Forelimb muscle (tissue), 1 donor: Measurements from ENCODE around the gene CLEC12A. TPM values are rescaled to one million over a fixed set of nuclear protein-coding genes. Genes with fewer than 3 reads are reported as not detected.
"Not testable (repeated sequence)": the region's sequence is repeated elsewhere in the genome, so short reads cannot be mapped to it uniquely, and the experiment has no call there.

ENCODE experiments used
- DNase-seq: peaks from one replicate; pipeline ENCODE4 v3.0.0-alpha.2; 2013; ENCODE audit warnings: low read depth
- polyA plus RNA-seq: library from polyadenylated mRNA; unstranded; fragments of 120-200 nt; gene quantifications from one replicate; pipeline ENCODE4 v1.2.1, GENCODE V29; 2013; ENCODE audit not compliant: insufficient read length

CLEC12A gene
- polyA plus RNA-seq, 1 donor: 0.22 TPM

- DNase-seq: no peak
Measured at GRCh38 chr12:9969673-9970072, 1.5 kb upstream of the CLEC12A start.

DNA sequence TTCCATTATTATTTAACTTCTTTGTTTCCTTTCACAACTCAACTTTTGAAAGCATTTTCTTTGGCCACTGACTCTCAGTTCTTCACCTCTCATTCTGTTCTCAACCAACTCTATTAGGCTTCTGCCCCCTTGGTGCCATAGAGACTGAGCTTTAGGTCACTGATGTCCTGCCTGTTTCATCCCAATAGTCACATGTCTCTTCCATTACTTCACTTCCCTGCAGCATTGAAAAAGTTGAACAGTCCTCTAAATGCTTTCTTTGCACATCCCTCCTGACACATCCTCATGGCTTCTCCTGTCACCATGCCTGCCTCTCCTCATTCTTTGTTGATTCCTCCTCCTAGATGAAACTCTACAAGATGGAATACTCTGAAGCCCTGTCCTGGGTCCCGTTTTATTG lies 2.7 kb downstream of the CLEC12A start:
- DNase-seq: no peak

GRCh38 chr12:9974731-9975130 lies 3.5 kb downstream of the CLEC12A start:
- not testable (repeated sequence) for DNase-seq

- no peak for DNase-seq
Measured at GRCh38 chr12:9975614-9976013, 4.4 kb downstream of the CLEC12A start.

DNA sequence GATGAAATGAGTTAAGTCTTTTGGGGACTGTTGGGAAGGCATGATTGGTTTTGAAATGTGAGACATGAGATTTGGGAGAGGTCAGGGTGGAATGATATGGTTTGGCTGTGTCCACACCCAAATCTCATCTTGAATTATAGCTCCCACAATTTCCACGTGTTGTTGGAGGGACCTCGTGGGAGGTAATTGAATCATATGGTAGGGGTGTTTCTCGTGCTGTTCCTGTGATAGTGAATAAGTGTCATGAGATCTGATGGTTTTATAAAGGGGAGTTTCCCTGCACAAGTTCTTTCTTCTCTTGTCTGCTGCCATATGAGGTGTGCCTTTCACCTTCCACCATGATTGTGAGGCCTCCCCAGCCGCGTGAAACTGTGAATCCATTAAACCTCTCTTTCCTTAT lies 5.4 kb downstream of the CLEC12A start:
- not testable (repeated sequence) for DNase-seq

DNA sequence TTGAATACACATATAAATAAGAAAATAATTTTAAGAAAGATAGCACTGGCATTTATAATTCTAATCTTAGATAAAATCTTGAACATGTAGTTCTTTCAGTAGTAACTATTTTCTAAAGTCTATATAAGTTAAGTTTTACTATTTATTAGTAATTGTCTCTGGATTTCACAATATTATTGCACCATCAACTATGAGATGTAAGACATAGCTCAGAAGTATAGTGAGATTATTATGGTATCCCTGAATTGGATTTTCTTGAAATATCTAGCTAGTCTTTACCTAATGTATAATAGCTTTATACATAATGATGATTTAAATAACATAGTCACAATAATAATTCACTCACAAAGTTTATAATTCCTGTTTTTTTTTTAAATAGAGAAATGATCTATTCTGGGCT lies 6.7 kb downstream of the CLEC12A start:
- no peak for DNase-seq

- no peak for DNase-seq
Measured at GRCh38 chr12:9980126-9980525, 8.9 kb downstream of the CLEC12A start.

DNA sequence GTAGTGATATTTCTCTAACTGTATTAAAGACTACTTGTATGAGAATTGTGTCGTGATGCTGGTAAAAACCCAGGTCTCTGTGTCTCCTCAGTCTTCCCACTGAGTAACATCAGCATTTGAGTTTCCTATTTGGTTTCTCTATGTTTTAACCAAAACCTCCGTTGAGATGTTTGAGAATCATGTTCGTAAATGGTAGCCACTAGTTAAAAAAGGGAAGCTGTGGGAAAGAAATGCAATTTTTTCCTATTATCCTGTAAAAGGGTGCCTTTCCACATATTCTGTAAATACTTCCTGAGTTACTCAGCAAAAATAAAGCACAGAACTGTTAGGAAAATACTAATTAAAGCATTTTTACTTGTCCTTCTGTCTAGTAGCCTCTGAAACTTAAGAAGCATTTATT lies 20.7 kb downstream of the CLEC12A start:
- no peak for DNase-seq

- no peak for DNase-seq
Measured at GRCh38 chr12:9992296-9992695, 21.1 kb downstream of the CLEC12A start.

- DNase-seq: no peak
Measured at GRCh38 chr12:9999016-9999415, 27.8 kb downstream of the CLEC12A start, which contains the start of gene CLEC1B. Gene CLEC1B, minus strand, starts transcription at chr12:9999121. Its CDS starts 21 bp downstream, at chr12:9999100.

GRCh38 chr12:10001171-10001776 lies 30.1 kb downstream of the CLEC12A start:
- no peak for DNase-seq

DNA sequence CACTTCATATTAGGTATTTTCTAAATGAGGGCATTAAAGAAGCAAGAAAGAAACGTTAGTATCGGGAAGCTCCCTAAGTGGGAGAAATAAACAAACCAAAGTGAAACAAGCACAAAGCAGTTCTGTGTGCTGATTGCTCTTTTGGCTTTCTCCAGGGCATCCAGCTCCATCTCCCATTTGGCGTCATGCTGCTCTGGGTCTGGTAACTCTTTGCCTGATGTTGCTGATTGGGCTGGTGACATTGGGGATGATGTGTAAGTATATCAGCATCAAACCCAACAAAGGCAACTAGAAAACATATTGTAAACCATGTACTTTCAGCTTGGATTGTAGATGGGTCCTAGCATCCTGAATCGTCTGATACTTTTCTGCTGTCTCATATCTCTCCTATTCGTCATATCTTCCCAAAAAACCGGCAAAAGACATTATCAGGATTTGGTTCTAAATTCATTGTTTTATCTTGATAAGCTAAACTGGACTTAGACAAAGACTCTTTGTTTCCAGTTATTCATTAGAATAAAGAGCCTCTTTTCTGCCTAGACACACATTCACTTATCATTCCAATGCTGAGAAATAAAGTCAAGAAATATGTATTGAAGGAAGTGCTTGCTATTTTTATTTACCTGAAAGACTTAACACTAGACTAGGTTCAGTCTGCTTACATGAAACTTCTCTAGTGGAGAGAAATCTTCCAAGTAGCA lies 41.6 kb downstream of the CLEC12A start:
- DNase-seq: no peak

GRCh38 chr12:10015450-10015849 lies 44.2 kb downstream of the CLEC12A start:
- DNase-seq: no peak

DNA sequence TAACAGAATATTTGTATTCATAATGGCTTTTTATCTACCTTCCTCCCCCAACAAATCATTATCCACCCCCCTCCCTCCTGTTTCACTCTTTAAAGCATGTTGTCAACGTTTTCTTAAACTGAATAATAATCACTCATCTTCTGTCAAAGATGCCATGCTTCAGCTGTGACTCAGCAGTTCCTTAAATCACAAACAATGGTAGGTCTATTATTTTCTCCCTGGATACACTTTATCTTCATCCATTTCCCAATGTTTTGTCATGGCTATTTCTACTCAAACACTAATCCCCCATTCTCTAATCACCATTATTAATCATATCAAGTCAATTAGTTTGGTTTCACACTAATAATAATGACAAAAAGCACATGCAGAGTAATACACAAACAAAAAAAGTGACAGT lies 45.7 kb downstream of the CLEC12A start:
- no peak for DNase-seq

DNA sequence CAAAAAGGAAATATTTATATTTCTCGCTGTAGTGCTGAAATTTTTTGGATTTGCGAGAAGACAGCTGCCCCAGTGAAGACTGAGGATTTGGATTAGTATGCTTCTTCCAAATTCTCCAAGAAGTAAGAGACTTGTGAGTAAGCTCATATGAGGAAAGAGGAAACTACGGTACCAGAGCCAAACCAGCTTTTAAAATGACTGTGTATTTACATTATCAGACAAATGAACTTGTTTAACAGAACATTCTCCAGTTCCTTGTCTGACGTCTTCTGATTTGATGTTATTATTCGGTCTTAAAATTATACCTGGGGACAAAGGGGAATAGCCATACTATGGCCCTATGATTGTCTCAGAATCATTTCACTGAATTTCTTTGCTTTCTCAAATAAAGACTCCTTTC lies 47.2 kb downstream of the CLEC12A start:
- DNase-seq: no peak

DNA sequence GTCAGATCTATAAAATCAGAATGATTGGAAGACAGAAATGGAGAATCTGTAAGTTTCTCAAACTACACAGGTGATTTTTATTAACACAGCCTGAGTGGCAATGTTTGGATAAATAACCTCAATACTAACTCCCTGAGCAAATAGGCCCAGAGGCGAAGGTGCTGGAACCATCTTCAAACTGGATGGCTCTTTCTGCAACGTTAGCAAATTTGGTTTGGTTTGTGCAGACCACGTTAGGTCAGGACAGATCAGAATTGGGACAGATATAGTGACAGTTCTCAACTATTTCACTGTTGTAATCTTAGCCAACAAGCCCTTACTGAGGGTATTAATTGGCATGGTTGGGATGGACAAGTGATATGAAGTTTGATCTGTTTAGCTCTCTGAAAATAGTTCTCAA lies 50.1 kb downstream of the CLEC12A start:
- DNase-seq: no peak

DNA sequence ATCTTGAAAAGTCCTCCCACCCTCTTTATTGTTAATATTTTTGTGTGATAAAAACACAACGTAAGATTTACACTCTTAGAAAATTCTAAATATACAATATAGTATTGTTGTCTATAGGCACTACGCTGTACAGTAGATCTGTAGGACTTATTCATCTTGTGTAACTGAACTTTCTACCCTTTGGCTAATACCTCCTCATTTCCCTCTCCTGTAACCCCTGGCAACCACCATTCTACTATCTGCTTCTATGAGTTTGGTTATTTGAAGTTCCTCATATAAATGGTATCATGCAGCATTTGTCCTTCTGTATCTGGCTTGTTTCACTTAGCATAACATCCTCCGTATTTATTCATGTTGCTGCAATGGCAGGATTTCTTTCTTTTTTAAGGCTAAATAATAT lies 54.0 kb downstream of the CLEC12A start:
- no peak for DNase-seq

DNA sequence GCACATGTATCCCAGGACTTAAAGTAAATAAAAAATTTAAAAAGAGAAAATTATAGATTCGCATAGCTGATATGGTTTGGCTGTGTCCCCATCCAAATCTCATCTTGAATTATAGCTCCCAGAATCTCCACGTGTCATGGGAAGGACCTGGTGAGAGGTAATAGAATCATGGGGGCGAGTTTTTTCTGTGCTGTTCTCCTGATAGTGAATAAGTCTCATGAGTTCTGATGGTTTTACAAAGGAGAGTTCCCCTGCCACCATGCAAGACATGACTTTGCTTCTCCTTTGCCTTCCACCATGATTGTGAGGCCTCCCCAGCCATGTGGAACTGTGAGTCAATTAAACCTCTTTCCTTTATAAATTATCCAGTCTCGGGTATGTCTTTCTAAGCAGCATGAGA lies 55.5 kb downstream of the CLEC12A start:
- DNase-seq: not testable (repeated sequence)

- DNase-seq: no peak
Measured at GRCh38 chr12:10027311-10027710, 56.1 kb downstream of the CLEC12A start.

DNA sequence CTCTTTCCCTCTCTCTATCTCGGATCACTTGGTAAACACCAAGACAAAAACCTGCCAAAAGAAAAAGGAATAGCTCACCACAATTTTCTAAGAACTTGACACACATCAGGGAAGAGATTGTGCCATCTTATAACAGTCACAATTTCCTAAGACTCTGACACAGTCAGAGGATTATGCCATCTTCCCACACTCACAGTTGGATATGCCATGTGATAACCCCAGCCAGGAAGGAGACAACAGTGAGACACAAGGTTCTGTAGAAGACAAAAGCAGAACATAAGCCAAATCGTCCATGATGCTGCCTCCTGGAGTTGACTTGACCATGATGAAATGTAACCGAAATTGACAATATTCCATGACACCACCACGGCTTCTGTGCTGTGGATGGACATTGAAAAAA lies 56.5 kb downstream of the CLEC12A start:
- no peak for DNase-seq

GRCh38 chr12:10030446-10030845 lies 59.2 kb downstream of the CLEC12A start, which contains the start of gene CLEC9A:
Gene CLEC9A, plus strand, starts transcription at chr12:10030682. Its CDS starts 22,006 bp downstream, at chr12:10052688.
- DNase-seq: no peak

GRCh38 chr12:10031321-10031720 lies 60.1 kb downstream of the CLEC12A start:
- no peak for DNase-seq

- DNase-seq: no peak
Measured at GRCh38 chr12:10031771-10032175, 60.6 kb downstream of the CLEC12A start.
